OCI-LY7 (cell line): ENCODE measurements around the gene FRMD7.

Experiments
- CTCF ChIP-seq: fragments of 200-600 bp; sonication (generic); conservative IDR thresholded peaks from 2 replicates; pipeline ENCODE4 v1.5.1; 2014; ENCODE audit warnings: mild to moderate bottlenecking, antibody characterized with exemption, low read length, moderate library complexity, mixed read lengths
- EZH2phosphoT487 ChIP-seq: fragments of 200-600 bp; sonication (generic); IDR thresholded peaks from 2 replicates; pipeline ENCODE4 v1.6.1; 2018; ENCODE audit warnings: low read depth, borderline replicate concordance, mild to moderate bottlenecking, mixed run types, antibody characterized with exemption, low read length, moderate library complexity, mixed read lengths

- TF ChIP-seq CTCF (no peak), EZH2phosphoT487 (no peak)
Measured at GRCh38 chrX:132101799-132102198, 26.0 kb downstream of the FRMD7 start.
